Breast epithelium (tissue), 3 donors: ENCODE measurements around the gene BACE1.

ENCODE experiments used
- CTCF ChIP-seq, 3 donors: fragments of 450-650 bp; IDR thresholded peaks; one replicate each; pipeline ENCODE4 v1.5.1; 2016 to 2017; ENCODE audit warnings: antibody characterized with exemption in 3 of 3, mild to moderate bottlenecking in 3 of 3, moderate library complexity in 3 of 3
- POLR2A ChIP-seq: fragments of 450-650 bp; IDR thresholded peaks from one replicate; pipeline ENCODE4 v1.6.1; 2016; ENCODE audit warnings: antibody characterized with exemption, mild to moderate bottlenecking, moderate library complexity
- POLR2AphosphoS5 ChIP-seq, 3 donors: sonication (generic); formaldehyde crosslinking; IDR thresholded peaks; one replicate each; pipeline ENCODE4 v1.6.1; 2017; ENCODE audit warnings: antibody characterized with exemption in 3 of 3

- TF ChIP-seq POLR2A: no peak
- TF ChIP-seq CTCF (IDR thresholded peaks at IDR 0.05): no peak
- TF ChIP-seq POLR2AphosphoS5 (IDR thresholded peaks at IDR 0.05): no peak
These were observed 13.0 kb downstream of the BACE1 start for GRCh38 chr11:117303101-117303500.
